HG02970 (cell line): ENCODE measurements around the gene ZFAND6.
"Not testable (repeated sequence)": the region's sequence is repeated elsewhere in the genome, so short reads cannot be mapped to it uniquely, and the experiment has no call there.

Source experiments
- ATAC-seq: cut with Tn5 transposase; IDR thresholded peaks from one replicate; pipeline ENCODE4 v1.9.1; 2021; ENCODE audit warnings: mild to moderate bottlenecking, moderate library complexity, moderate number of reproducible peaks; ENCODE audit not compliant: unreplicated experiment, low FRiP score

ZFAND6 gene

GRCh38 chr15:80058851-80059785, at the start of gene ZFAND6:
ZFAND6 (plus strand) TSS chr15:80059676; CDS start chr15:80120345, 60,669 bp downstream.
- peak; percentile 88 for ATAC-seq

- ATAC-seq, result no peak
Observed at GRCh38 chr15:80010131-80010673, 49.3 kb upstream of the ZFAND6 start.

GRCh38 chr15:80011041-80011523, 48.4 kb upstream of the ZFAND6 start:
- not testable (repeated sequence) for ATAC-seq

- no peak for ATAC-seq
Observed at GRCh38 chr15:80011596-80011995, 47.9 kb upstream of the ZFAND6 start.

GRCh38 chr15:80012060-80012726, 47.3 kb upstream of the ZFAND6 start:
- ATAC-seq, result no peak

GRCh38 chr15:80014186-80014585, 45.3 kb upstream of the ZFAND6 start:
- not testable (repeated sequence) for ATAC-seq

GRCh38 chr15:80015156-80015555, 44.3 kb upstream of the ZFAND6 start:
- no peak for ATAC-seq

- ATAC-seq, result not testable (repeated sequence)
Observed at GRCh38 chr15:80016506-80016905, 43.0 kb upstream of the ZFAND6 start.

GRCh38 chr15:80017139-80017538, 42.3 kb upstream of the ZFAND6 start:
- not testable (repeated sequence) for ATAC-seq

- ATAC-seq, result no peak
Observed at GRCh38 chr15:80019168-80019745, 40.2 kb upstream of the ZFAND6 start.

- ATAC-seq, result not testable (repeated sequence)
Observed at GRCh38 chr15:80020149-80020548, 39.3 kb upstream of the ZFAND6 start.

- ATAC-seq, result no peak
Observed at GRCh38 chr15:80020731-80021130, 38.7 kb upstream of the ZFAND6 start.

- ATAC-seq, result no peak
Observed at GRCh38 chr15:80026310-80026709, 33.2 kb upstream of the ZFAND6 start.

- no peak for ATAC-seq
Observed at GRCh38 chr15:80026754-80027153, 32.7 kb upstream of the ZFAND6 start.

- ATAC-seq, result no peak
Observed at GRCh38 chr15:80028937-80029336, 30.5 kb upstream of the ZFAND6 start.

- ATAC-seq, result no peak
Observed at GRCh38 chr15:80031841-80032240, 27.6 kb upstream of the ZFAND6 start.

GRCh38 chr15:80034629-80035028, 24.8 kb upstream of the ZFAND6 start:
- ATAC-seq, result no peak

GRCh38 chr15:80036071-80036470, 23.4 kb upstream of the ZFAND6 start:
- ATAC-seq, result no peak

- ATAC-seq, result no peak
Observed at GRCh38 chr15:80041494-80042253, 17.8 kb upstream of the ZFAND6 start.

- ATAC-seq, result no peak
Observed at GRCh38 chr15:80042568-80042967, 16.9 kb upstream of the ZFAND6 start.
